Measurements from ENCODE around the gene PGRMC1. TPM values are rescaled to one million over a fixed set of nuclear protein-coding genes. Genes with fewer than 3 reads are reported as not detected.
A peak's percentile ranks its signal among the peaks of the same experiment; 100 is the strongest.

The PGRMC1 gene
- total and polyA plus RNA-seq, 2 experiments from 2014 or later: 235 to 370 TPM

DNA sequence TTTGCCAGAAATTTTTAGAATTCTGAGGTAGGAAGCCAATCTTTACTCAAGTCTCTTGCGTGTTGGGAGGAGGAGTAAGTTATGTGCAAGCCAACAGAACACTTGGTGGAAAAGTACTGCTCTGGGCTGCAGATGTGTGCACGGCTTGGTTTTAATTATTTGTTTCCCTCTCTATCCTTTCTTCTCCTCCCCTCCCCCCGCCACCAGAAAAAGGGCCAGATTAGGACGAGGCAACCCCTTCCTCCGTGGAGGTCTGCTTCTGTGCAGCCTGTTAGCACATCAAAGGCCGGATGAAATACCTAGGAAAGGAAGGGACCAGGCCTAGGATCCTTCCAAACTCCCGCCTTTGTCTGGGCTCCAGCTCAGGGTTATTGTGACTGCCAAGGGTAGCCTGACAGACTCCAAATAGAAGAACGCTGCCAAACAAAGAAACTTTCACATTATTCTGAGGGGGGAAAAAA lies 1.0 kb upstream of the PGRMC1 start:
- no peaks in the 10 kb centered on the region for H3K9me3 Mint-ChIP-seq
- Histone ChIP-seq H3K36me3 (ENCODE audit: insufficient read depth) (no peaks in the 10 kb centered on the region), H3K79me2 (replicated peaks; ENCODE audit: insufficient read depth) (peaks cover 38% of the 10 kb centered on the region), H4K20me1 (replicated peaks; ENCODE audit: insufficient read depth) (peaks cover 9% of the 10 kb centered on the region; the same call in 1 of the 2 replicates), H2AFZ (no peak overlapping the region), H3F3A (replicated peaks; ENCODE audit: low read depth) (0 out of 2 replicates have a peak, but pooled peaks cover 3% of the 10 kb centered on the region), H3K9me2 (ENCODE audit: insufficient read depth) (no peaks in the 10 kb centered on the region), H3K27ac (ENCODE audit: low read depth) (peak overlapping the region; percentile 96), H3K4me3 (peak overlapping the region; percentile 77), H3K27me3 (ENCODE audit: insufficient read depth) (no peaks in the 10 kb centered on the region), H3K4me1 (ENCODE audit: insufficient read depth) (peaks cover 28% of the 10 kb centered on the region), H3K4me2 (peak overlapping the region; percentile 89)
- DNase-seq (ENCODE audit: low spot score) (peak; percentile 61), ATAC-seq (peak; percentile 47)
- peaks cover 9% of the 10 kb centered on the region for H3K27me3 Mint-ChIP-seq (ENCODE audit: insufficient read depth, low read depth, poor library complexity)
- no peak for TF ChIP-seq ETS1 (IDR thresholded peaks at IDR 0.05)
- no peak for TF ChIP-seq EZH2phosphoT487 (IDR thresholded peaks at IDR 0.05; ENCODE audit: unreplicated experiment)
- TF ChIP-seq STAT1 (IDR thresholded peaks at IDR 0.05; ENCODE audit: unreplicated experiment): no peak
- TF ChIP-seq NANOG (IDR thresholded peaks at IDR 0.05; ENCODE audit: borderline replicate concordance): no peak
- TF ChIP-seq CREB1 (CRISPR knock-in tag; IDR thresholded peaks at IDR 0.05; ENCODE audit: low read depth): no peak
- no peak for TF ChIP-seq POLR2AphosphoS5 (IDR thresholded peaks at IDR 0.05; ENCODE audit: low read depth)
- TF ChIP-seq, protein P1, sequence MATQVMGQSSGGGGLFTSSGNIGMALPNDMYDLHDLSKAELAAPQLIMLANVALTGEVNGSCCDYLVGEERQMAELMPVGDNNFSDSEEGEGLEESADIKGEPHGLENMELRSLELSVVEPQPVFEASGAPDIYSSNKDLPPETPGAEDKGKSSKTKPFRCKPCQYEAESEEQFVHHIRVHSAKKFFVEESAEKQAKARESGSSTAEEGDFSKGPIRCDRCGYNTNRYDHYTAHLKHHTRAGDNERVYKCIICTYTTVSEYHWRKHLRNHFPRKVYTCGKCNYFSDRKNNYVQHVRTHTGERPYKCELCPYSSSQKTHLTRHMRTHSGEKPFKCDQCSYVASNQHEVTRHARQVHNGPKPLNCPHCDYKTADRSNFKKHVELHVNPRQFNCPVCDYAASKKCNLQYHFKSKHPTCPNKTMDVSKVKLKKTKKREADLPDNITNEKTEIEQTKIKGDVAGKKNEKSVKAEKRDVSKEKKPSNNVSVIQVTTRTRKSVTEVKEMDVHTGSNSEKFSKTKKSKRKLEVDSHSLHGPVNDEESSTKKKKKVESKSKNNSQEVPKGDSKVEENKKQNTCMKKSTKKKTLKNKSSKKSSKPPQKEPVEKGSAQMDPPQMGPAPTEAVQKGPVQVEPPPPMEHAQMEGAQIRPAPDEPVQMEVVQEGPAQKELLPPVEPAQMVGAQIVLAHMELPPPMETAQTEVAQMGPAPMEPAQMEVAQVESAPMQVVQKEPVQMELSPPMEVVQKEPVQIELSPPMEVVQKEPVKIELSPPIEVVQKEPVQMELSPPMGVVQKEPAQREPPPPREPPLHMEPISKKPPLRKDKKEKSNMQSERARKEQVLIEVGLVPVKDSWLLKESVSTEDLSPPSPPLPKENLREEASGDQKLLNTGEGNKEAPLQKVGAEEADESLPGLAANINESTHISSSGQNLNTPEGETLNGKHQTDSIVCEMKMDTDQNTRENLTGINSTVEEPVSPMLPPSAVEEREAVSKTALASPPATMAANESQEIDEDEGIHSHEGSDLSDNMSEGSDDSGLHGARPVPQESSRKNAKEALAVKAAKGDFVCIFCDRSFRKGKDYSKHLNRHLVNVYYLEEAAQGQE (IDR thresholded peaks at IDR 0.05; ENCODE audit: unreplicated experiment): no peak
- TF ChIP-seq EZH2 (IDR thresholded peaks at IDR 0.05; ENCODE audit: low read depth, unreplicated experiment): no peak
- no peak for TF ChIP-seq CTCF (conservative IDR thresholded peaks at IDR 0.05; ENCODE audit: low read depth in 2 of 2)
- TF ChIP-seq ZNF114 (CRISPR knock-in tag; IDR thresholded peaks at IDR 0.05): no peak
- no peak for TF ChIP-seq JUNB (IDR thresholded peaks at IDR 0.05; ENCODE audit: unreplicated experiment)
- no peak for TF ChIP-seq ZNF331 (CRISPR knock-in tag; IDR thresholded peaks at IDR 0.05; ENCODE audit: low read depth)
- TF ChIP-seq, protein P2, sequence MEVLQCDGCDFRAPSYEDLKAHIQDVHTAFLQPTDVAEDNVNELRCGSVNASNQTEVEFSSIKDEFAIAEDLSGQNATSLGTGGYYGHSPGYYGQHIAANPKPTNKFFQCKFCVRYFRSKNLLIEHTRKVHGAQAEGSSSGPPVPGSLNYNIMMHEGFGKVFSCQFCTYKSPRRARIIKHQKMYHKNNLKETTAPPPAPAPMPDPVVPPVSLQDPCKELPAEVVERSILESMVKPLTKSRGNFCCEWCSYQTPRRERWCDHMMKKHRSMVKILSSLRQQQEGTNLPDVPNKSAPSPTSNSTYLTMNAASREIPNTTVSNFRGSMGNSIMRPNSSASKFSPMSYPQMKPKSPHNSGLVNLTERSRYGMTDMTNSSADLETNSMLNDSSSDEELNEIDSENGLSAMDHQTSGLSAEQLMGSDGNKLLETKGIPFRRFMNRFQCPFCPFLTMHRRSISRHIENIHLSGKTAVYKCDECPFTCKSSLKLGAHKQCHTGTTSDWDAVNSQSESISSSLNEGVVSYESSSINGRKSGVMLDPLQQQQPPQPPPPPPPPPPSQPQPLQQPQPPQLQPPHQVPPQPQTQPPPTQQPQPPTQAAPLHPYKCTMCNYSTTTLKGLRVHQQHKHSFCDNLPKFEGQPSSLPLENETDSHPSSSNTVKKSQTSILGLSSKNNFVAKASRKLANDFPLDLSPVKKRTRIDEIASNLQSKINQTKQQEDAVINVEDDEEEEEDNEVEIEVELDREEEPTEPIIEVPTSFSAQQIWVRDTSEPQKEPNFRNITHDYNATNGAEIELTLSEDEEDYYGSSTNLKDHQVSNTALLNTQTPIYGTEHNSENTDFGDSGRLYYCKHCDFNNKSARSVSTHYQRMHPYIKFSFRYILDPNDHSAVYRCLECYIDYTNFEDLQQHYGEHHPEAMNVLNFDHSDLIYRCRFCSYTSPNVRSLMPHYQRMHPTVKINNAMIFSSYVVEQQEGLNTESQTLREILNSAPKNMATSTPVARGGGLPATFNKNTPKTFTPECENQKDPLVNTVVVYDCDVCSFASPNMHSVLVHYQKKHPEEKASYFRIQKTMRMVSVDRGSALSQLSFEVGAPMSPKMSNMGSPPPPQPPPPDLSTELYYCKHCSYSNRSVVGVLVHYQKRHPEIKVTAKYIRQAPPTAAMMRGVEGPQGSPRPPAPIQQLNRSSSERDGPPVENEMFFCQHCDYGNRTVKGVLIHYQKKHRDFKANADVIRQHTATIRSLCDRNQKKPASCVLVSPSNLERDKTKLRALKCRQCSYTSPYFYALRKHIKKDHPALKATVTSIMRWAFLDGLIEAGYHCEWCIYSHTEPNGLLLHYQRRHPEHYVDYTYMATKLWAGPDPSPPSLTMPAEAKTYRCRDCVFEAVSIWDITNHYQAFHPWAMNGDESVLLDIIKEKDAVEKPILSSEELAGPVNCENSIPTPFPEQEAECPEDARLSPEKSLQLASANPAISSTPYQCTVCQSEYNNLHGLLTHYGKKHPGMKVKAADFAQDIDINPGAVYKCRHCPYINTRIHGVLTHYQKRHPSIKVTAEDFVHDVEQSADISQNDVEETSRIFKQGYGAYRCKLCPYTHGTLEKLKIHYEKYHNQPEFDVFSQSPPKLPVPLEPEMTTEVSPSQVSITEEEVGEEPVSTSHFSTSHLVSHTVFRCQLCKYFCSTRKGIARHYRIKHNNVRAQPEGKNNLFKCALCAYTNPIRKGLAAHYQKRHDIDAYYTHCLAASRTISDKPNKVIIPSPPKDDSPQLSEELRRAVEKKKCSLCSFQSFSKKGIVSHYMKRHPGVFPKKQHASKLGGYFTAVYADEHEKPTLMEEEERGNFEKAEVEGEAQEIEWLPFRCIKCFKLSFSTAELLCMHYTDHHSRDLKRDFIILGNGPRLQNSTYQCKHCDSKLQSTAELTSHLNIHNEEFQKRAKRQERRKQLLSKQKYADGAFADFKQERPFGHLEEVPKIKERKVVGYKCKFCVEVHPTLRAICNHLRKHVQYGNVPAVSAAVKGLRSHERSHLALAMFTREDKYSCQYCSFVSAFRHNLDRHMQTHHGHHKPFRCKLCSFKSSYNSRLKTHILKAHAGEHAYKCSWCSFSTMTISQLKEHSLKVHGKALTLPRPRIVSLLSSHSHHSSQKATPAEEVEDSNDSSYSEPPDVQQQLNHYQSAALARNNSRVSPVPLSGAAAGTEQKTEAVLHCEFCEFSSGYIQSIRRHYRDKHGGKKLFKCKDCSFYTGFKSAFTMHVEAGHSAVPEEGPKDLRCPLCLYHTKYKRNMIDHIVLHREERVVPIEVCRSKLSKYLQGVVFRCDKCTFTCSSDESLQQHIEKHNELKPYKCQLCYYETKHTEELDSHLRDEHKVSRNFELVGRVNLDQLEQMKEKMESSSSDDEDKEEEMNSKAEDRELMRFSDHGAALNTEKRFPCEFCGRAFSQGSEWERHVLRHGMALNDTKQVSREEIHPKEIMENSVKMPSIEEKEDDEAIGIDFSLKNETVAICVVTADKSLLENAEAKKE (CRISPR knock-in tag; IDR thresholded peaks at IDR 0.05): no peak
- H3K27ac Mint-ChIP-seq: peak overlapping the region; percentile 97
- H3K4me3 Mint-ChIP-seq: peak overlapping the region; percentile 76
- peaks cover 14% of the 10 kb centered on the region; the same call in 2 of the 3 replicates for H3K36me3 Mint-ChIP-seq (ENCODE audit: low read depth)
- H3K4me1 Mint-ChIP-seq: peaks cover 33% of the 10 kb centered on the region

Measured in GM23338 (cell line).